Measurements from ENCODE around the gene CLCN5. TPM values are rescaled to one million over a fixed set of nuclear protein-coding genes. Genes with fewer than 3 reads are reported as not detected.

The CLCN5 gene
- total RNA-seq, 1 donor from 2014 or later = 4.9 TPM

GRCh38 chrX:49949961-49950360 lies 27.6 kb downstream of the CLCN5 start:
- Histone ChIP-seq H3K36me3 (no peaks in the 10 kb centered on the region), H3K4me3 (no peak overlapping the region), H3K27ac (no peak overlapping the region), H3K27me3 (no peaks in the 10 kb centered on the region), H3K4me1 (no peaks in the 10 kb centered on the region), H3K9me3 (no peaks in the 10 kb centered on the region)
- intact Hi-C loops (cut with DNase I) = no loop called here
- TF ChIP-seq CTCF (IDR thresholded peaks at IDR 0.05) = no peak
- TF ChIP-seq POLR2A (IDR thresholded peaks at IDR 0.05) = no peak
- TF ChIP-seq POLR2AphosphoS5 (IDR thresholded peaks at IDR 0.05; ENCODE audit: insufficient read depth in 1 of 2, low read depth in 1 of 2) = no peak
- no peak for DNase-seq (ENCODE audit: extremely low spot score in 2 of 2)

GRCh38 chrX:49951524-49952193 lies 29.3 kb downstream of the CLCN5 start:
- Histone ChIP-seq H3K36me3 (no peaks in the 10 kb centered on the region), H3K9me3 (no peaks in the 10 kb centered on the region), H3K4me1 (no peaks in the 10 kb centered on the region), H3K27ac (no peak overlapping the region), H3K27me3 (no peaks in the 10 kb centered on the region), H3K4me3 (no peak overlapping the region)
- intact Hi-C loops (cut with DNase I) = no loop called here
- no peak for DNase-seq (ENCODE audit: extremely low spot score in 2 of 2)
- TF ChIP-seq POLR2A (IDR thresholded peaks at IDR 0.05) = no peak
- TF ChIP-seq POLR2AphosphoS5 (IDR thresholded peaks at IDR 0.05; ENCODE audit: insufficient read depth in 1 of 2, low read depth in 1 of 2) = no peak
- TF ChIP-seq CTCF (IDR thresholded peaks at IDR 0.05) = no peak

- no peaks in the 10 kb centered on the region for H3K36me3 ChIP-seq
- TF ChIP-seq POLR2A (IDR thresholded peaks at IDR 0.05) = no peak
- TF ChIP-seq CTCF (IDR thresholded peaks at IDR 0.05) = no peak
- TF ChIP-seq POLR2AphosphoS5 (IDR thresholded peaks at IDR 0.05; ENCODE audit: insufficient read depth in 1 of 2, low read depth in 1 of 2) = no peak
- no peak overlapping the region for H3K4me3 ChIP-seq
- no peaks in the 10 kb centered on the region for H3K4me1 ChIP-seq
- intact Hi-C loops (cut with DNase I) = no loop called here
- H3K27me3 ChIP-seq = no peaks in the 10 kb centered on the region
- no peak for DNase-seq (ENCODE audit: extremely low spot score in 2 of 2)
- no peaks in the 10 kb centered on the region for H3K9me3 ChIP-seq
- H3K27ac ChIP-seq = no peak overlapping the region
Measured at GRCh38 chrX:49956313-49956712, 33.9 kb downstream of the CLCN5 start.

GRCh38 chrX:49958727-49959485 lies 36.5 kb downstream of the CLCN5 start:
- TF ChIP-seq POLR2A (IDR thresholded peaks at IDR 0.05) = no peak
- no peak for TF ChIP-seq CTCF (IDR thresholded peaks at IDR 0.05)
- no peak for TF ChIP-seq POLR2AphosphoS5 (IDR thresholded peaks at IDR 0.05; ENCODE audit: insufficient read depth in 1 of 2, low read depth in 1 of 2)
- Histone ChIP-seq H3K27me3 (no peaks in the 10 kb centered on the region), H3K4me1 (no peaks in the 10 kb centered on the region)

GRCh38 chrX:49959602-49960001 lies 37.2 kb downstream of the CLCN5 start:
- Histone ChIP-seq H3K36me3 (no peaks in the 10 kb centered on the region), H3K27me3 (no peaks in the 10 kb centered on the region), H3K27ac (no peak overlapping the region), H3K4me1 (no peaks in the 10 kb centered on the region), H3K4me3 (no peak overlapping the region), H3K9me3 (no peaks in the 10 kb centered on the region)
- DNase-seq (ENCODE audit: extremely low spot score in 2 of 2) = no peak
- TF ChIP-seq CTCF (IDR thresholded peaks at IDR 0.05) (no peak), POLR2AphosphoS5 (IDR thresholded peaks at IDR 0.05; ENCODE audit: insufficient read depth in 1 of 2, low read depth in 1 of 2) (no peak), POLR2A (IDR thresholded peaks at IDR 0.05) (no peak)
- intact Hi-C loops (cut with DNase I) = no loop called here

More at GRCh38 chrX:49958727-49959485, 36.5 kb downstream of the CLCN5 start:
- intact Hi-C loops (cut with DNase I) = no loop called here
- no peaks in the 10 kb centered on the region for H3K36me3 ChIP-seq
- H3K27ac ChIP-seq = no peak overlapping the region
- no peak overlapping the region for H3K4me3 ChIP-seq
- DNase-seq (ENCODE audit: extremely low spot score in 2 of 2) = no peak
- H3K9me3 ChIP-seq = no peaks in the 10 kb centered on the region
